GM21786 (cell line): ENCODE measurements around the gene FLYWCH1.
A peak's percentile ranks its signal among the peaks of the same experiment; 100 is the strongest.

Source experiments
- ATAC-seq: cut with Tn5 transposase; IDR thresholded peaks from one replicate; pipeline ENCODE4 v1.9.1; 2021; ENCODE audit not compliant: unreplicated experiment

Gene FLYWCH1

DNA sequence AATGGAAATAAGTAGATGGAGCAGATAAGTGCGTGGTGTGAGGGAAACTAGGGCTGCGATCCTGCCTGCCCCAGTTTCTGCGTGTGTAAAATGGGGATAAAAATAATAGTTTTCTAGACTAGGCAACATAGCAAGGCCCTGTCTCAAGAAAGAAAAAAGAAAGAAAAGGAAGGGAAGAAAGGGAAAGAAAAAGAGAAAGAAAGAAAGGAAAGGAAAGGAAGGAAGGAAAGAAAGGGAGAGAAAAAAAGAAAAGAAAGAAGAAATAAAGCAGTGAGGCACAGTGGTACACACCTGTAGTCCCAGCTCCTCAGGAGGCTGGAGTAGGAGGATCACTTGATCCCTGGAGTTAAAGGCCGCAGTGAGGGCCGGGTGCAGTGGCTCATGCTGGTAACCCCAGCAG, 70.7 kb downstream of the FLYWCH1 start:
- ATAC-seq: no peak

DNA sequence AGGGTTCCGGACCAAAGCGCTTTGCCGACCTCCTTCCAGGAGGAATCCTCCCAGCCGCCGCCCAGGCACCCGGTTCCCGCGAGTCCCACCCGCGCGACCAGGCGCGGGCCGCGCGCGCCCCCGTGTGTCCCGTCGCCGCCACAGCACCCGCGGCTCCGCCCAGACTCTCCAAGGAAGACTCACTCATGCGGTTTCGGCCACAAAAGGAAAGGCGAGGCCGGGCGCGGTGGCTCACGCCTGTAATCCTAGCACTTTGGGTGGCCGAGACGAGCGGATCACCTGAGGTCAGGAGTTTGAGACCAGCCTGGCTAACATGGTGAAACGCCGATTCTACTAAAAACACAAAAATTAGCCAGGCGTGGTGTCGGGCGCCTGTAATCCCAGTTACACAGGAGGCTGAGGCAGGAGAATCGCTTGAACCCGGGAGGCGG, 72.0 kb downstream of the FLYWCH1 start:
- ATAC-seq: peak; percentile 34

DNA sequence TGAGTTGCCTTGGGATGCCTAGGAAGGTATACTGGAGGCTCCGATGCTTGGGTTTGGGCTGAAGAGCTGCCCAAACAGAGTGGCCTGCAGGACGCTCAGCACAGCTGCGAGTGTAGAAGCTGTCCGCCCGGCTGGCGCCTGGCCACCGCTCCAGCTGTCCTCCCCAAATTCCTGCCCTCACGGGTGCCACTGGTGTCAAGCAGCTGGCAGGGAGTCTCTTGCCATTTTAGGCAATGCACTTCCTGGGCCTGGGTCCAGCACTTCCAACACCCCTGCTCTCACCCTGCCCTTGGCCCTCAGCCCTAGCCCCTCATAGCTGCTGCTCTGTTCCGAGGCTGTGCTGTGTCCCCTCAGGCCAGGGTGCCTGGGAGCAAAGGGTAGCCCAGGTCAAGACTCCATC, 73.7 kb downstream of the FLYWCH1 start:
- ATAC-seq: no peak

DNA sequence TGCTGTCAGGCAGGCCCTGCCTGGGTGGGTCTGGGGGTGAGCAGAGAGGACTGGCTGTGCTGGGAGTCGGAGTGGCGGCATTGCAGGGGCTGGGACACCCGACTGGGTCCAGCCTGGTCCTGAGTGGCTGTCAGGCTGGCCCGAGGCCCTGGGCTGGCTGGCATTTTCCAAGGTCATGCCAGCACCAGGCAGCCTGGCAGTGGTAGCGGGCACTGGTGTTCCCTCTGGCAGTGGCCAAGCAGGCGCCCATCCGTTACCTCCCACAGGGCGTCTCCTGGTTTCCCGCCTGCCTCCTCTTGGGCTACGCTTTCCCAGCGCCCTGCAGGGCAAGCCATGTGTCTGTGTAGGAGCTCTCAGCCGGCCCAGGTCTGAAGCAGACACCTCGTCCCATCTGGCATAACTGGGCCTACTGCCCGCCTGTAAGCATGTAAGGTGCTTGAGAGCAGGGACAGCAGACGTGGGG, 74.2 kb downstream of the FLYWCH1 start:
- no peak for ATAC-seq

DNA sequence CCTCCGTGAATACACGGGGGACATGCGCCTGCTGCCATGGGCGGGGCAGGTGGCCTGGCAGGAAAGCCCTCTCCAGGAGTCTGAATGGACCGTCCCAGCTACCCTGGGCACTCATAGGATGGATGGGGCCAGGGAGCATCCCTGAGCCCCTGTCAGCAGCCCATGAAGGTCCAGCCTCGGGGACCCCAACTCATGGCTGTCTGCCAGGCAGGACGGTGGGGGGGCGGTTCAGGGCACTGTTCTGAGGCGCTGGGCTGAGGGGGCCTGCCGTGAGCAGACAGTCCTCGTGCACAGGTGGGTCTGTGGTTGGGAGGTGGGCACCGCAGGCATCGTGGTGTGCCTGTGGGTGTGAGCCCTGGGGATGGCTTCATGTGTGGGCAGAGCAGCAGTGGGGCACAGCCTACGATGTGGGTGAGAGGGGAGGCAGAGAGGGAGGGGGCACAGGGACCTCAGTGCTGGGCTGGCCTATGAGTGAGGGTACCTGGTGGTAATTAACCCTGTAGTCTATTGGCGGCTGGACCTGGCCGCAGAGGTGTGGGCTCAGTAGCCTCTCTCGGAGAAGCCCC, 75.0 kb downstream of the FLYWCH1 start:
- ATAC-seq: no peak

DNA sequence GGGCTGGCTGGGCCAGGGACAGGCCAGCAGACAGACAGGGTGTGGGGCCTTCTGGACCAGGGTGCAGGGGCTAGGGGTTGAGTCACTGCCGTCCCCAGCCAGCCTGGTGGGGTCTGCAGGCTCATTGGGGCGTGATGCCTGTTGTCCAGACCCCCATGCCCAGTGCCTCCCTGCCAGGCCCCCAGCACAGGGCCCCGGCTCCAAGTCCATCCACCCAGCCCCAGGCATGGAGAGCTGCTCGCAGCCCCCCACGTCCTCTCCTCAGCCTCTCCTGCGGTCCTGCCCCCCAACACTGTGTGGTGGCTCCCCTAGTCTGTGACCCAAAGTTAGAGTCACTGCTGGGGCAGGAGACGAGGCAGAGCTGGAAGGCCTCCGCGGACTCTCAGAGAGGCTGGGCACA, 75.6 kb downstream of the FLYWCH1 start:
- no peak for ATAC-seq

DNA sequence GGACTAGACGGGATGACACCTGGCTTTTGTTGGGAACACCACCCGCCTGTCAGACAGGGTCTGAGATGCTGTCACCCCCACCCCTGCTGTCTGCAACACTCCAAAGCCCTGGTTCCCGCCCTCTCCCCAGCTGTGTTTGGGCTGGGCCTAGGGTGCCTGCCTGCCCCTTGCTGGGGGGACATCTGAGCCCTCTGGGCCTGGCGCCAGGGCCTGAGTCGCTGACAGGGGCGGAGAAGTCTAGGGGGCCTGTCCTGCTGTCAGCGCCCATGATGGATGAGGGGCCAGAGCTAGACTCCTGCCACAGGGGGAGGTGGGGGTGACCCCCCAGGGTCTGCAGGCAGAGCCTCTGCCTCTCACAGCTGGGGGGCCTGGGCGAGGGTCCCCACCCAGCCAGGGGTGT, 76.1 kb downstream of the FLYWCH1 start:
- ATAC-seq: no peak

DNA sequence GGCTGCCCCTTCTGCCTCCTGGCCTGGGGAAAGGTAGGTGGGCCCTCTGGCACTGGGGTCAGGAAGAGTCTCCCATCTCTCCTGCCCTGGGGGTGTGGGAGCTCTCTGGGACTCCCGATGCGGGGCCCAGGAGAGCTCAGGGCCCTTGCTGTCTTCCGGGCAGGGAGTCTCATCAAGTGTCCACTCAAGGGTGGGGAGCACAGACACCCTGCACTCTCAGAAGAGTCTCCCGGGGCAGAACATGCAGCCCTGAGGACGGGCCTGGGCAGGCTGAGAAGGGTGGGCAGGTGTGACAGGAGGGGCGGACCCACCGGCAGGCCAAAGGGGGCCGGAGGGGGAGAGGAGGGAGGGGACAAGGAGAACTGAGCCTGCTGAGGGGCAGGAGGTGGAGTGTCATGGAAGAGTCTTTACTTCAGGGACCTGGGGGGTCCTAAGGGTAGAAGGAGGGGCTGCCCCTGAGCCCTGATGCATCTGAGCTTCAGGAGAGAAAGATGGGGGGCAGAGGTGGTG, 76.9 kb downstream of the FLYWCH1 start:
- no peak for ATAC-seq

DNA sequence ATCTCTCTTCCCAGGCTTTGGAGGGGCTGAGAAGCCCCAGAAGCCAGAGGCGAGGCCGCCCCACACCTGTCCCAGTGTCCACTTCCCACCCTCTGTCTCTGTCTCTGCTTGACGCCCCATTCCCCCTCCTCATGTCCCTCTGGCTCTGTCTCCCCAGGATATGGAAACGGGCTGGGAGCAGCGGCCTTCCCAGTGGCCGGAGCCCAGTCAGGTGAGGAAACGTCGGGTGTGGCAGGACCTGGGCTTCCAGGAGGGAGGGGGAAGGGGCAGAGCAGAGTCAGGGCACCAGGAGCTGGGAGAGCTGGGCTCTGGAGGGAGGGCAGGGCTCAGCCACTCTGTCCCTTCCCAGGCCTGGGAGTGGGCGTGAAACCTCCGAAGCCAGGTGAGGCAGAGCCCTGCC, 79.2 kb downstream of the FLYWCH1 start:
- ATAC-seq: no peak

DNA sequence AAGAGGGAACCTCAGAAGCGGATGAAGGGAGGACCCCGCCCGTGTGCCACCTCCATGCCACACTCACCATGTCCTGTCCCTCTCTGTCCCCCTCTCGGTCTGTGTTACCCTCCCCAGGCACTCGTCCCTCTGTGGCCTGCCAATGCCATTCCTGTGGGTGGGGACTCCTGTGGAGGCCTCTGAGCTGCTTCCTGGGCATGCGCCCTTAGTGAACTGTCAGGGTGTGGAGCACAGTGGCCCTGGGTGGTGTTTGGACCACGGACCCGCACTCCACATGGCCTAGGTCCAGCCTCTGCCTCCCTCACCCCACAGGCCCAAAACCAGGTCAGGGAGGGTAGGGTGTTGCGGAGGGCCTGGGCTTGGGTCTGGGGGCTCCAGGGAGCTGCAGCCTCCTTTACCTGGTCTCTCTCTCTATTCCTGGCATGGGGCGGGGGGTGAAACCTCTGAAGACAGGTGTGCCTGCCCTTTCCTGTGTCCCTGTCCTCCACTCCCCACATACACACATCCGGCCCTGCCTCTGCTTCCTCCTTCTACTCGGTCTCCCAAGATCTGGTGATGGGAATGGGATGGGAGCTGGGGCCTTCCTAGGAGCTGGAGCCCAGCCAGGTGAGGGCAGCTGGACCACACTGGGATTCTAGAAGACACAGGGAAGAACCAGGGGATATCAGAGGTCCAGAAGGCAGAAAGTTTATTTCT, 80.0 kb downstream of the FLYWCH1 start:
- ATAC-seq: no peak

DNA sequence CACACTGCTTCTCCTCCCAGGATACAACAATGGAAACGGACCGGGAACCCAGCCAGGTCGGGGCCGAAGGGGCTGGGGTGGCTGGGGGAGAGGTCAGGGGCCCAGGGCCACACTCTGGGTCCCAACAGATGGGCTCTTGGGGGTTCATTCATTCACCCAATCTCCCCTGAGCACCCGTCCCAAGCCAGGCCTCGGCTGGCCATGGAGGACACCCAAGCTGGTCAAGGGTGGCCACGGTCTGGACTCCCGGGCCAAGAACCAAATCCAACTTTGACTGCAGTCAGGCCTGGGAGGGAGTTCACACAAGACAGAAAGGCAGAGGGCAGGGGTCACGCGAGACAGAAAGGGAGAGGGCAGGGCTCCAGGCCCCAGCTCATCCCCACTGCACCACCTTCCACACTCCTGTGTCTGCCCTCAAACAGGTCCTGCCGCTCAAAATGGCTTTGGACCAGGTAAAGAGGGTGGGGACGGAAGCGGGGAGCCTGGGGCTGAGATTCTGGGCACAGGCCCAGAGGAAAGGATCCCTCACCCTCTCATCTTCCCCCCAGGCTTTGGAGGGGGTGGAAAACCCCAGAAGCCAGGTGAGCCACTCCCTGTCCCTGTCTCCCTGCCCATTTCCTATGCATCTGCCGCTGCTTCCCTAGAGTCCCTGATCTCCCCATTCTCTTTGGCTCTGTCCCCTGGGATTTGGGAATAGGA, 80.8 kb downstream of the FLYWCH1 start:
- ATAC-seq: no peak

DNA sequence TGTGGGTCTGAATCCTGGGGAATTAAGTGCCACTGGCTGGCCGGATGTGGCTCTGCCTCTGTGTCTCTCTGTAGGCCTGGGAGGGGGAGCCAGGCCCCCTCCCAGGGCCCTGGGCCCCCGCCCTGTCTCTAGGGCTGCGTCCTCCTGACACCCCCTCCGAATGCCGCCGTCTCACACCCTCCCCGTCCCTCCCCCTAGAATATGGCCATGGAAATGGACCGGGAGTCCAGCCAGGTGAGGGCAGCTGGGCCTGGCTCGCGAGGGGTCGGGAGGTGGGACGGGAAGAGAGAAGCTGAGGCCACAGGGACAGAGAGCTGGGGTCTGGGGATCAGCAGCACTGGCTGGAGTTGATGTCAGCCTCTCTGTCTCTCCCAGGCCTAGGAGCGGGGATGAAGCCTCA, 84.6 kb downstream of the FLYWCH1 start:
- no peak for ATAC-seq

DNA sequence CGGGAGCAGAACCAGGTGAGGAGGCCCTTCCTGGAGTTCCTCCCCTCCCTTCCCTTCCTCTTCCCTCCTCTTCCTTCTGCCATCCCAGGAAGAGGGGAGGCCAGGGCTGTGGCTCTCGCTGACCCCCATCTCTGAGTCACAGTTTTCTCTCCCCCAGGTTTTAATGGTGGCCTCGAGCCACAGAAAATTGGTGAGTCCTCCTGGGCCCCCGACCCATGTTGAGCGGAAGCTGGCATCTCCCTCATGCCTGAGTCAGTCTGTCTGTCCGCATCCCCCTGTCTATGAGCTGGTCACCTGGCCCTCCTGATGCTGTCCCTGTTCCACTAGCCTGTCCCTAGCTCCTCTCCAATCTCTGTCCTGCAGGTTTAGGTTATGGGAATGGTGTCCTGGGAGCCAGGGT, 88.2 kb downstream of the FLYWCH1 start:
- no peak for ATAC-seq

DNA sequence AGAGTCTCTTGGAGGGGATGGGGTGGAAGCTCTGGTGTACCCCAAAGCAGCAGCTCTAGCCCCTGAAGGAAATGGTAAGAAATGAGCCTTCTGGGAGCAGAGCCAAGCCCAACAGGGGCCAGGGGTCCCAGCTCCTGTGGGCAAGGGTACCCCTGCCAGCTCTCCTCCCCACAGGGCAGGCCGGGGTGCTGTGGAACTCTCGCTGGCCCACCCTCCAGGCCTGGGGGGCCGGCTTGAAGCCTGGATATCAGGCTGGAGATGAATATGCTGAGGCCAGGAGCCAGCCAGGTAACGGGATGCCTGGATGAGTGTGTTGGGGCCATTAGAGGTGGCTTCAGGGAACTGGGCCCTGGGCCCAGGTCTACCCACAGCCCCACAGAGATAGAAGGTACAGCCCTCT, 88.8 kb downstream of the FLYWCH1 start:
- no peak for ATAC-seq
